Prostate gland (tissue), 2 donors: ENCODE results near the gene ARHGAP24.

ENCODE experiments used
- POLR2AphosphoS5 ChIP-seq: sonication (generic); formaldehyde crosslinking; IDR thresholded peaks from one replicate; pipeline ENCODE4 v1.6.1; 2017; ENCODE audit warnings: antibody characterized with exemption
- TF ChIP-seq, protein P1 (sequence below), 4 experiments: fragments of 200-600 bp in 2 of 4; fragments of 450-650 bp in 2 of 4; sonication (generic) in 2 of 4; IDR thresholded peaks; 1 replicate in 3 of 4; 2 replicates in 1 of 4; pipeline ENCODE4 v1.5.1; 2016 to 2019; ENCODE audit warnings: antibody characterized with exemption in 4 of 4, mild to moderate bottlenecking in 2 of 4, moderate library complexity in 2 of 4

DNA sequence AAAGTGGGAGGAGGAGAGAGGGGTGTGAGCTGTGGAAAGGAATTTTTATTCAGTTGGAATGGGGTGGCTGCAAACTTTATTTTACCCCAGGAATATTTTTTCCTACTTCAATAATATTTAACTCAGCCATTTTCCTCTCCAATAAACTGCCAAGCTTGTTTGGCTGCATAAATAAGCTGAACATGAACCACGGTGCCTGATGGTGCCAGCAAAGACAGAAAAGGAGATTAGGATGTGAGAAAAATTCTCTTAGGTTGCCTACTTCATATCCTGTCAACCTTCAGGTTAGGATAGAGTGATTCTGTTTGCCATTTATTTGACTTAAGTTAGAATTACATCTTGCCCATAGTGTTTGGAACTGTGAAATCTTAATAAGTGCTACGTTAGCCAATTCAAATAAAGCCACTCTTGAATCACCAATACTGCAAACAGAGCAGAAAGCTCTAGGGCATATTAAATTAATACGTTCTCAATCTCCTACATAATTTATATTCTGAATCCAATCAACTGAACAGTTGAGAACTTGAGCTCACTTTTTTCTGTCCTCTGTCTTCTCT lies 195.1 kb downstream of the ARHGAP24 start:
- no peak for TF ChIP-seq POLR2AphosphoS5
- TF ChIP-seq, protein P1, sequence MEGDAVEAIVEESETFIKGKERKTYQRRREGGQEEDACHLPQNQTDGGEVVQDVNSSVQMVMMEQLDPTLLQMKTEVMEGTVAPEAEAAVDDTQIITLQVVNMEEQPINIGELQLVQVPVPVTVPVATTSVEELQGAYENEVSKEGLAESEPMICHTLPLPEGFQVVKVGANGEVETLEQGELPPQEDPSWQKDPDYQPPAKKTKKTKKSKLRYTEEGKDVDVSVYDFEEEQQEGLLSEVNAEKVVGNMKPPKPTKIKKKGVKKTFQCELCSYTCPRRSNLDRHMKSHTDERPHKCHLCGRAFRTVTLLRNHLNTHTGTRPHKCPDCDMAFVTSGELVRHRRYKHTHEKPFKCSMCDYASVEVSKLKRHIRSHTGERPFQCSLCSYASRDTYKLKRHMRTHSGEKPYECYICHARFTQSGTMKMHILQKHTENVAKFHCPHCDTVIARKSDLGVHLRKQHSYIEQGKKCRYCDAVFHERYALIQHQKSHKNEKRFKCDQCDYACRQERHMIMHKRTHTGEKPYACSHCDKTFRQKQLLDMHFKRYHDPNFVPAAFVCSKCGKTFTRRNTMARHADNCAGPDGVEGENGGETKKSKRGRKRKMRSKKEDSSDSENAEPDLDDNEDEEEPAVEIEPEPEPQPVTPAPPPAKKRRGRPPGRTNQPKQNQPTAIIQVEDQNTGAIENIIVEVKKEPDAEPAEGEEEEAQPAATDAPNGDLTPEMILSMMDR (IDR thresholded peaks at IDR 0.05) = no peak
